ENCODE measurements around the gene HIPK2. TPM values are rescaled to one million over a fixed set of nuclear protein-coding genes. Genes with fewer than 3 reads are reported as not detected.

Gene HIPK2
- polyA plus RNA-seq, 1 donor = 10.4 TPM

DNA sequence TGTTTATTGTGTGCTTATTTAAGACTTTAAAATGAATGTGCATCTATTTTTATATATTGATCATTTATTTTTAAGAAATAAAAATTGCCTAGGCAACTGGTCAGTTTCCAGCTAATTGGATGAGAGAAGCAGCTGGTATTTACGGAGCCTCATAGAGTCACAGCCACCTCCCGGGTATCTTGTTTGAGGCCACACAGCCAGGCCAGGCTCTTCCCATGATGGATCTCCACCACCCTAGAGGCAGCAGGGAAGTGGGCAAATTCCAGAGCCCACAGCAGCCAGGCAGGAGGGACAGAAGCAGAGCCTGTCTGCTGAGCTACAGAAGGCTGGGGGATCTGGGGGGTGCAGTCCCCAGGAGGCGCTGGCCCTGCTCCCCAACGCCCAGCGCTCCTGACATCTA, 192.8 kb downstream of the HIPK2 start:
- DNase-seq = no peak

DNA sequence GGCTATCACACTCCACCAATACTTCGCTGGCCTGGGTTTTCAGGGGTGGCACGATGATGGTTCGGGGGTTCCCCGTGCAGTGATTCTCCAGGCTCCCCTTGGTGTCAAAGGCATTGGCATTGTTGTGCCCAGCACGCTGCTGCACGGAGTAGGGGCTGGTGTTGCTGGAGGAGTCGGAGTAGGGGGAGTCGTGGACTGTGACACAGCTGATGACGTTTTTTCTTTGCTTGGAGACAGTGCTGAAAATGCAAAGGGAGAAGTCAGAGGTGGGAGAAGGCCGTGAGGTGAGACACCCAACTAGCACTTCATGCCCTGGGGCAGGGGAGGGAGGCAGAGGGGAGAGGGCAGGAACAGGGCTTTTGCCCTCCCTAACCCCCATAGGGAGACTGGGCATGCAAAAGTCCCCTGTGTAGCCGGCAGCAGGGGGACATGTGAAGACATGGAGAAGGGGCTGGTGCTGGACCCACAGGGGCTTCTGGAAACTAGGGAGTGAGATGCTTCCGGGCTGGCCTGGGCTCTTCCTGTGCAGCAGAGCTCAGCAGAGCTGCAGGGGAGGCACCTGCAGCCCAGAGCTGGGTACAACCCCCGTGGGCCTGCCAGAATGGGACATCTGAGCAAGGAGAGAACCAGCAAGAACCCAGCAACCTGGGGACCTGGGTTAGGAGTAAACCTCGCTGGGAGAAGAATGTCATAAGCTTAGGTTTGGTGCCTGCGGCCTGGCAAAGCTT, 193.8 kb downstream of the HIPK2 start:
- no peak for DNase-seq

DNA sequence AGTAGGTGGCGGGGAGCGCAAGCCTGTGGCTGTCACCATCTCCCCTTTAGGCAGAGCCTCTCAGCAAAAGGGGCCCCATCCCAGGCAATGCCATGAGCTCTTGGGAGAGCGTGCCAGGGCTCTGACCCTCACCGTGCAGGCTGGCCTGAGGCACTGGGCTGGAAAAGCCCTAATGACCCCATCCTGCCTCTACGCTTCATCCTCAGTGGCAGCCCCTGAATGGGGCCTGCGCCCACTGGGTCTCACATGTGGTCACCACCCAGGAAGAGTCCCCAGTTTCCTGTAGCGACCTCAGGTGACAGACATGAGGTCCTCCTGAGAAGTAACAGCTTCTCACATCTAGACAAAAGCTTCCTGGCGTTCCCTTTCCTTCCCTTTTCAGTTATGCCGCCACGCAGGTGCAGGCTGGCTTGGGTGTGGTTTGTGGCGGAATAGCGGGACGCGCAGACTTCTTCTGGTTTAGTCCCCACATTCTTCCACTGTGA, 195.1 kb downstream of the HIPK2 start:
- DNase-seq = no peak

DNA sequence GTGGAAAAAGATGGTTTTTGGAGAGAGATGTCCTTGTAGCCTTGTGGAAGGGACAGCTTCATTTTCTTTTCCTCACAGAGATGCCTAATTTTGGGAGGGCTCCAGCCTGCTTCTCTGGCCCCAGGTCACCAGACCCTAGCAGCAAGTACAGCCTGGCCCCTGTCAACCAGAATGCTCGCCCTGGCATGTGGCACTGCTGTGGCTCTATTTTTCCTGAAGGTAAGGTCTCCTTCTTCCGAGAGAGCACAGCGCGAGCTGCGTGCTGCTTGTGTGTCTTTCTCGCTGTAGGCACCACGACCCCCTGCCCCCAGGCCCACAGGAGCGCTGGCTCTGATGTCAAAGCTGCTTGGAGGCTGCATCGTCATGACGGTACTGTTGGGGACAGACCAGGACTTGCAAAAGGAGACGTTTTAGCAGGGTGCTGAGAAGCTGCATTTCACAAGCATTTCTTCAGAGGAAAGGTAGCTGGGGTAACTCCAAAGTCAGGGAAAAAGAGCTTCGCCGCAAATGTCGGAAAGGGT, 195.6 kb downstream of the HIPK2 start:
- DNase-seq = no peak

DNA sequence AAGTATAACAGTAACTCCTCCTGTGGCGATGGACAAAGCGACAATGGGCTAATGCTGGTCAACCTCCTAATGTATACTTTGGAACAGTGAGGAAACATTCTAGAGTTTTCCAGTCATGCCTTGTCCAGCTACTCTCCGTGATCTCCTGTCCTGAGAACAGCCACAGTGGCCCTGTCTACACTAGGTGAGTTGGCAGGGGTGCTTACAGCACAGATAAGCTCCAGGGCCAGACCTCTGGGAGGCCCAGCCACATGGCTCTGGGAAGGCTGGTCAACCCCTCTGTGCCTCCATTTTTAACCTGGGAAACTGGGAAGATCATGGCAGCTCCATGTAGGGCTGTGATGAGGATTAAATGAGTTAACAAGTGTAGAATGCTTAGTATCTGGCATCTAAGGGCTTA, 197.4 kb downstream of the HIPK2 start:
- no peak for DNase-seq

DNA sequence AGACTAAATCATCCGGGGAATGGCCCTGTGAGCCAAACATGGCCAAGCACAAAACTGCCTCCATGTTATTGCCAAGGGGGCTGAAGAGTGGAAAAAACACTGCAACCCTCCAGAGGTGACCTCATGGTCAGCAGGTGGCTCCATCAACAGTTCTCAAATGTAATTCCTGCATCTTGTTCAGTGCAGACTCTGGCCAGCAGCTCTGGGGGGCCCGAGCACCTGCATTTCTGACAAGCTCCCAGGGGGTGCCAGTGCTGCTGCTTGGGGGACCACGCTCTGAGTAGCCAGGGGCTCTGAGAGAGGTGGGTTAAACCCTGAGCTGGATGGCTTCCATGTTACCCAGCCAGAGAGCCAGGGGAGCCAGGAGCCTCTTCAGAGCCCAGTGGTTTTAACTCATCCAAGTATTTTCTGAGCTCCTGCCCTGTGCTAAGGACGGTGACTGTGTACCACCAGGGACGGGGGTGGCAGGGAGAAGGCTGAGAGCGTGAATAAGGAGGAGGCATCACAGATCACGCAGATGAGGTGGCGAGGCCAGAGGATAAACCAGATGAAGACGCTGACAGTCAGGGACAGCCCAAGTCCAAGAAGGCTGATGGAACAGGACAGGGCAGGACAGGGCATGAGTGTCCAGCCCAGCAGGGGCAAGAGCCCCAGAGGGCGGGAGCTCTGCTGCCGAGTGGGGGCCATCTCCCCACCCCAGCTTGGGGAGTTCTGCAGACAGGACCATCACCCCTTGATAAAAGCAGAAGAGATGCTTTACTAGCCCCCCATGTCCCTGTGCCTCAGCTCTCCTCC, 201.4 kb downstream of the HIPK2 start:
- DNase-seq = no peak

DNA sequence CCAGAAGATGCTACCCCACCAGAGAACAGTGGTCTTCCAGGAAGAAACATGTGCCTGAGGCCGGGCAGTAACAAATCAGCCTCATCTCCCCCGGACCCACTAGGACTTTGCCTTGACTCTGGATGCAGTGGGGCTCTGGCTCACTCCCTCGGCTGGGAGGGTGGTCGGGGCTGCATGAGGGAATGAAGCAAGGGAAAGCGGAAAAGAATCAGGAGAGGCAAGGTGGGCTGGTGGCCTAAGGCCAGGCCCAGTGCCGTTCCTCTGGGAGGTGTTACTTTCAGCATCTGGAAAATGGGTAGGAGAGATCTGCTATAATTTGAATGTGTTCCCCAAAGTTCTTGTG, 202.5 kb downstream of the HIPK2 start:
- DNase-seq = no peak

DNA sequence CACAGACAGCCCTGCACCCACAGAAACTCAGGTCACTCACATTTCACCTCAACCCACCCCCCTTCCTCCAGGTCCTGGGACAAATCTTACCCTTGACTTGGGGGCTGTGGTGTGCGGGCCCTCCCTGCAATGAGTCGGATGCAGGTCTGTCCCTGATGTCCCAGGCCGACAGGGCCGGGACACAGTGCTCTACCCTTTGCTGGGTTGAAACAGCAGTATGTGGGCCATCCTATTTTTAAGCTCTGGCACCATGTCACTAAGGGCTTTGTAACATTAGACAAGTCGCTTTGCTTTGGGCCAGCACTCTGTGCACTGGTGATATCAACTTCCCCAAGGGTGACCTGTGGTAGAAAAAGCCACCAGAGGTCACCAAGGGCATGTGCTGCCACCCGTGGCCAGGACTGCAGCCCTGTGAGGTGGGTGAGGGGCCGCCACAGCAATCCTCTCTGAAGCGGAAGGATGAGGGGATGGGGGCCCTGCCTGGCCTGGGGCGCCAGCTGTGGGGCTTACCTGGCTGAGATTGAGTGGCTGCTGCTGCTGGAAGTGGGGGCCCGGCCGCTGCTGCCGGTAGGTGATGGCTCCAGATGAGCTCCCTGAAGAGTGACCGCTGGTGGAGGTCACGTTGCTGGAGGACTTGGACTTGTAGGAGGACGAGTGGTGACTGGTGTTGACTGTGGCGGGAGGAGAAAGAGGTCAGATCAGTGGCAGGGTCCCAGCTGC, 203.0 kb downstream of the HIPK2 start:
- DNase-seq = no peak

DNA sequence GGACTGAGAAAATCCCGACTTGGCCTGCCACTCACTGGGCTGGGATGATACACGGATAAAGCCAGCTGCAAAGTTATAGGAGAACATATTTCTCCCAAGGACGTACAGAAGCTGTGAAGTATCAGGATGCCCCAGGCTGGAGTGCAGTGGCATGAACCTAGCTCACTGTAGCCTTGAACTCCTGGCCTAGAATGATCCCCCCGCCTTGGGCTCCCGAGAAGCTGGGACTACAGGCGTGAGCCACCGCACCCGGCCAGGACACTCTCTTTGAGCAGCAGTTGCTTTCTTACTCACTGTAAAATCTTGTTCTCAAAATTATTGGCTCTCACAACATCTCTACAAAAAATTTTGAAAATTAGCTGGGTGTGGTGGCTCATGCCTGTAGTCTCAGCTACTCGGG, 203.9 kb downstream of the HIPK2 start:
- no peak for DNase-seq

DNA sequence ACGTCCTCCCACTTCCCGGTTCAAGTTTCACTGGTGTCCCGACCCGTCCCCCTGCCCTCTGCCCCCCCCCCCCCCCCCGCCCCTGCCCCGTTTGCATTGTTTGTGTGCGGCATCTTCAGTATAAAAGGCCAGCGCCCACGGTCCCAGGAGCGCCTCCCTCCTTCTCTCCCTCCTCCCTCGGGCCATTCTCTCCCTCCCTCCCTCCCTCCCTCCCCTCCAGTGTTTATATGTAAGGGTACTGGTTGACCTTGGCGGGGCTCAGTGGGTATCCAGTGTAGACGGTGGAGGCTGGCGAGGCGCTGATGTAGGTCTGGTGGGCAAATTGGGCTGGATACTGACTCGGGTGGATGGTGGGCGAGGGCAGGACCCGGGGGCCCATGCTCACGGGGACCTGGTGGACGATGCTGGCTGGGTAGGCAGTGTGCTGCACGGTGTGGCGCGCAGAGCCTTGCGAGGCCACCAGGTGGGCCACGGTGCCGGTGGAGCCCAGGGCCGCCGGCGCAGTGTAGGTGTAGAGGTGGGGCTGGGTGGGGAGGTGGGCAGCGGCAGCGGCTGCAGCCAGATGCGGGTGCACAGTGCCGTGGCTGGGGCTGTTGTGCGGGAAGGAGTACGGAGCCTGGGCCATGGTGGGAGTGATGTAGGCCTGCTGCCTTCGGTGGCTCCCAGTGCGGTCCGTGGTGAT, 205.0 kb downstream of the HIPK2 start:
- no peak for DNase-seq

DNA sequence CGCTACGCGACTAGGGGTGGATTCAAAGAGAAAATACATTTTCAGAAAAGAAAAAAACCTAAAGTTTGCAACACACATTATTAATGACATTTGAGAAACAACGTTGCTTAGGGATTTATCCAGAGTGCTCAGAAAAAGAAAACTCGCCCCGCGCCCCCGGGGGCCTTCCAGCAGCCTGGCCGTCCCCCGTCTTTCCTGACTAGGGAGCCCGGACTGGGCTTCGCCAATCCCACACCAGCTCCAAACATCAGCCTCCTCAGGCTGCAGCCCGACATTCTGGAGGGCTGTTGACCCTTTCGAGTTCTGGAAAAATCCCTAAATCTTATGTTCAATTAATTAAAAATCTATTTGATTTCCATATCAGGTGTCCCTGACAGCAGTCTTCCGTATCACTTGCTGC, 205.7 kb downstream of the HIPK2 start:
- no peak for DNase-seq

DNA sequence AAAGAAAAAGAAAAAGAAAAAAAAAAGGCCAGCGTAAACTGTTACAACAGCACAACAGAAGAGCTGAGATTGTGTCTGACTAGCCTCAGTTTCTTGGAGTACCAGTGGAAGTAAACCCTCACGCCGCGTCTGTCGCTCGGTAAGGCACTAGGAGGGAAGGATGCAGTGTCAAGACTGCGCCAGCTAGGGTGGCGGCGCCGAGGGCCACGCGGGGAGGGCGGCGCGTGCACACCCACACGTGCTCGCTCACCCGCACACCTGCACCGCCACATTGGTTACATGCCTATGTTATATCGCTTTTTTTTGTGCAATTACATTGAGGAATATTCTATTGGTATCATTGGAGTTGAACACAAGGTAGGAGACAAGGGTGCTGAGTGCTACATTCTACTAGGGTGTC, 206.1 kb downstream of the HIPK2 start:
- no peak for DNase-seq

DNA sequence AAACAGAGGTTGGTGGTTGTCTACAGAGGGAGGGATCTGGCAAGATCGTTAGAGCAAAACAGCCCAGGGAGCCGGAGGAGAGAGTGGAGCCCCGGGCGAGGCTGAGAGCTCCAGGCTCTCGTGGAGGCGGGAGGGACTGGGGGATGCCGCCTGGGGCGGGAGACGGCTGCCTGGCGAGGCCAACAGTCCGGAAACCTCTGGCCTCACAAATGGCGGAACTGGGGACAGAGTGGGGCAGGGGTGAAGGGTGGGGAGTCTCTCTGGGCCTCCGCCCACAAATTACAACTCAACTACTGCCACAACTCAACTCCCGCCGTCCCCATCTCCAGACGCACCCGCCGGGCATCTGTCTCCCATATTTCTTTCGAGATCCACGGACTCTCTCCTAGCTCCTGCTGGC, 206.6 kb downstream of the HIPK2 start:
- no peak for DNase-seq

DNA sequence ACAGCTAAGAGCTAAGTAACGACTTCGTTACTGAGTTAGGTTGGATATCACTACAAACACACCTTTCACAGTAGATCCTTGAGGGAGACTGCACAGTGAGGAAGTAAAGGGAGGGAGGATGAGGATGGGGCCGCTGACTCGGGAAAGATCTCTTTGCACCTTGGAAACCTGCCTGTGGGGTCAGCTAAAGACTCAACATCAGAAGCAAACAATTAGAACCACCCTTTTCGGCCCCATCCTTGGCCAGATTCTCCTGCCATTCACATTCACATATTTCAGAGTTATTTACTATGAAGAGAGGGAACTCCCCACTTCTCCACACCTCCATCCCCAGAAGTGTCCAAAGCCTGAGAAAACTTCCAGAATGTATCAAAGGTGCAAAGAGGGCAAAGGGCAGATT, 207.2 kb downstream of the HIPK2 start:
- DNase-seq = no peak

DNA sequence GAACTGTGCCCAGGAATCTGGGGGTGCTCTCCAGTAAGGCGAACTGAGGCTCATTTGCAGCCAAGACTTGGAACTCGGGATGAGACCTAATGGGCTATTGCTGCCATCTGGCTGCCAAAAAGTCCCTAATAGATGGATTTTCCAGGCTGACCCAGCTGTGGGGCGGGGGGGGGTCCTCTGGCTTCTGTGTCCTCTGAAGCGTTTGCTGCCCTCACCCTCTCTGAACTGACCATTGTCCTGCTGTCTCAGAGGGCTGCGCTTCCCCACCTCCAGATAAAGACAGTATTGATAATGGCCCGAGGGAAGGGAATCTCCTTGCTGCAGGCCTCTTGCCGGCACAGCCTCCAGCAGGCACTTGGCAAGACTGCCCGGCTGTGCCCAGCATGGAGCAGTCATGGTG, 207.7 kb downstream of the HIPK2 start:
- peak; percentile 23 for DNase-seq

DNA sequence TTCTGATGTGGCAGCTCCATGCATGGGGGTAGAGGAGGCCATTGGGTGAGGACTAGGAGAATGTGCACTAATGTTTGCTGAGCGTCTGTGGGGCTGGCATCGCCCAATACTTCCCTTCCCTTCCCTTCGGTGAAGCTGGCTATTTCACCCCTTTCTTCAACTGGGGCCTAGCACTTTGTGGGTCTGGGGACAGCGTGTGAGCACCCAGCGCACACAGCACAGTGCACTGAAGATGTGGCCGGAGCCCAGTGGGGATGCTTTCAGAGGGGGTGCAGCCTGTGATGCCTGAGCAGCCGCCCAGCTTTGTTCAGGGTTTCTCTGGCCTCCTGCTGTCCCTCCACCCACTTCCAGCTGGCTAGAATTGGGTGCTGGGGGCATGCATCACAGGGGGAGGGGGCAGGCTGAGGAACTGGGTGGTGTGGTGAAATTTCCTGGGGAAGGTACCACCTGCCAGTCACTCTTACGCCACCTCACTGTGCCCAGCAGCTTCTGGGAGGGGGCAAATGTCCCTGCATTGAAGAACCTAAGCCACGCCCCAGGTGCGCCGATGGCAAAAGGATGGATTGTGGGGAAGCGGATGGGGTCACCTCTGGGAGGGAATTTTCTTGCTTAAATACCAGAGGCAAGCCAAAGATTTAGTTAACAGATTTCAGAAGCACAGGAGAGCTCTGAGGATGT, 208.8 kb downstream of the HIPK2 start:
- no peak for DNase-seq

DNA sequence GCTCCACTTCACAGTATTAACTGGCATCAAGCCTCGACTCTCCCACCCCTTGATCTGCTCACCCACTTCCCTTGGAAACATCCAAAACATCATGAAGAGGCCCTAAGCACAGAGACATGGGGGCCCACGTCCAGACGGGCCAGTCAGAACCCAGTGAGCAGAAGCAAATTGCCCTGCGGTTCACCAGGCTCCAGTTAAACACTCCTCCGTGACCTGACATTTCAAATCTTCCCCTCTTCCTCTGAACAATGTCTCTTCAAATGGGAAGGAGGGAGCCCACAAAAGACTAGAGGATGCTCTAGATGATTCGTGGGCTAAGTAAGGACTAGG, 209.5 kb downstream of the HIPK2 start:
- no peak for DNase-seq

DNA sequence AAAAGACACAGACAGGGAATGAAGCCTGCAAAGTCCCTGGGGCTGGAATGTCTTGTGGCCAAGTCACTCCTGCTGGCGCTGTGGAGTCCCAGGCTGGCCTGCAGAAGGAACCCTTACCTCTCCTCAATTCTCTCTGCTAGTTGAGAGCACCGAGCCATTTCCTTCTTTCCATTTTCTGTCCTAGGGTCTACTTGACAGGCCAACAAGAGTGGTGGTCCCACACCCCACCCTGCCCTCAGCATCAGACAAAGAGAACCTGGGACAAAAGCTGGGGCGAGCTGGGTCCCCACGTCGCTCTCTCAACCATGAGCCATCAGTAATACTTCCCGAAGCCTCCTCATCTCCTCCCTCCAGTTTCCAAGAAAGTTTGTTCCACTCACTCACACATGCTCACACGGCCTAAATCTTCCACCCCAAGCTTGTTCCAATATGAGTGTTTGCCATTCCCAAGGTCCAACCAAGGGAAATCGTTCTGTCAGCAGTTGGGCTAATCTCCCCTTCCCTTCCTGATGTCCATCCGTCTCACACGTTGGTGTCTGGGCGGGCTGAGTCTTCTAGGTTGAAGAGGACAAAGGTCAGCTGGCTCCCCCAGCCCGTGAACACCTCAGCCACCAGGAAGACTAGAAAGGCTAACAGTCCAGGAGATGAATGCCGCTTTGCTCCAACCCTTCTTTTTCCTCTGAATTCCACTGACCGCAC, 210.0 kb downstream of the HIPK2 start:
- no peak for DNase-seq

DNA sequence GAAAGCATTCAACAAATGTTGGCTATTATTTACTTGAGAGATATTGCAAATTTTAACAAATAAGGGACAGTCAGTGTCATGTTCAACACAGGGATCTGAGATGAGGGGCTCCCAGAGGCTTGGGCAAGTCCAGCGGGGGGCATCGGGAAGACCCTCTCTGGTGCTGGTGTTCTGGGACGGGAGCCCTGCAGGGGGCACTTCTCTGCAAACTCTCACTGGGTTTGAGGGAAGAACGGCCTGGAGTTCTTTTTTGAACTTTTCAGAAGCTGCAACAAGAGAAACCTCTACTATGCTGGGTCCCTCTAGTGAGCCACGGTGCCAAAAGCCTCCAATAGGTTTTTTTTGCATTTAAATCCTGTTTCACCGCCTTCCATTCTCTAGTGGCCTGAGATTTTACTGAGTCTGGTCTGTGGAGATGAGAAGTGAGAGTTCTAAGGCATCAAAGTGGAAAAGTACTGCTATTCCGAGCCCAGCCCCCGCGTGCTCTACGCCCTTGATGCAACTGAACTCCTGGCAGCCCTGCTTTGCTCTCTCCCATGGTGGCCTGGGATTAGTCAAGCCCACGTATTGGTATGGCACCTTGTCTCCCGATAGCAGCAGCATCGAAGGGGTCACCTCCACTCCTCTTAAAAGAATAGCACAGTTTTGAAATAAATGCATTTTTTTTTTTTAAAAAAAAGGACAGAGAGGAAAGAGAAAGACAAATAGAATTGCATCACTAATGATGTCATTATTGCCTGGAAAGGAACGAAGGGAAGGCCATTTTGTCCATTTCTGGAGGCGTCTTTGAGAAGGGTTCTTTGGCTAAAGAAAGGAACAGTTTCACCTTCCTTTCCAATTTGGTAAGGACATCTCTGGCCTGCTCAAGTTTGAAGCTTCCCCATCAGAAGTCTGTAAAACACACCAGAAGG, 210.8 kb downstream of the HIPK2 start:
- DNase-seq = no peak

DNA sequence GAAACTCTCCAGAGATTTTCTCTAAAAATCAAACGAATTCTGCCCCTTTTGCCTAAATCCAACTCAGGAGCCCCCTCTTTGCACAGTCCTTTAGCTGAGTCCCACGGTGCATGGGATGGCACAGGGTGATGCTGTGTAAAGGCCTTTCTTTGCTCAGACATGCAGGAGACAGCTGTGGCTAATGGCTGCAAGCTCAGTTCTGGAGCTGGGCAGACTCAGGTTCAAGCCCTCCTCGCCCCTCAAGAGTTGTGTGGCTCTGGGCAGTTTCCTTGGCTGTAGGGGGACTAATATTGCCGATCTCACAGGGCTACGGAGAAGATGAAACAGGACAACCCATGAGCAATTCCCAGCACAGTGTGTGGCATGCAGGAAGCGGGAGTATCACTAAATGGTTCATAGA, 211.7 kb downstream of the HIPK2 start:
- no peak for DNase-seq

DNA sequence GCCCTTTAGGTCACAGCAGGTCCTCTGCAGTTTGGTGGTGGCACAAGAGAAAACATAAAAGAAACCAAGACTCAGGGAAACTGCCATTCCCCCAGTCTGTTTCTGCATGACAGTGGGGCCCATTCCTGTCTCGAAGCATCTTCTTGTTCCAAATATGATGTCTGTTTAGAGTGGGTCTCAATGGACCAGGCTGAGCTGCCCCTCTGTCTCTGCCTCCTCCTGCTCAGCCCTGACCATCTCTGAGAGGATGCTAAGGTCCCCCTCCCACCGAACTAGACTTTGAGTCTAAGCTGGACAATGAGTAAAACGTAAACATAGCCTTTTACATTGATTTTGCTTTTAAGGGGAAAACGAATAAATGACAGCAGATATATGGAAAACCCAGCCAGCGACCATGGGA, 213.9 kb downstream of the HIPK2 start:
- DNase-seq = no peak
